OCI-LY7 (cell line): Measurements from ENCODE around the gene UBAP1L. TPM values are rescaled to one million over a fixed set of nuclear protein-coding genes. Genes with fewer than 3 reads are reported as not detected.
"Not testable (repeated sequence)": the region's sequence is repeated elsewhere in the genome, so short reads cannot be mapped to it uniquely, and the experiment has no call there.

Source experiments
- BruUV-seq: library from RNA; stranded (reverse); fragments of 400-500 nt; replicated peaks from 2 replicates; lab custom pipeline; 2021; lab: Mats Ljungman, UMichigan
- CTCF ChIA-PET: fragments of 300-600 bp; sonication (Branson Sonifier 250); formaldehyde crosslinking; loops from one replicate; lab custom pipeline; 2022; ENCODE audit warnings: antibody characterized with exemption; ENCODE audit not compliant: unreplicated experiment; lab: Charles Lee
- POLR2A ChIA-PET: fragments of 300-600 bp; sonication (Branson Sonifier 250); formaldehyde crosslinking; loops from one replicate; lab custom pipeline; 2022; ENCODE audit warnings: antibody characterized with exemption; lab: Charles Lee
- DNase-seq: peaks from one replicate; pipeline ENCODE4 v3.0.0-alpha.2; 2015; ENCODE audit warnings: low spot score
- H2AFZ ChIP-seq: fragments of 200-600 bp; sonication (generic), shearing (Covaris generic); 2 replicates; pipeline ENCODE4 v1.6.1; 2014; ENCODE audit warnings: mild to moderate bottlenecking, antibody characterized with exemption, low read length, moderate library complexity
- H3K27ac ChIP-seq: fragments of 200-600 bp; sonication (generic); 2 replicates; pipeline ENCODE4 v1.5.1; 2014; ENCODE audit warnings: mixed run types, low read depth, mild to moderate bottlenecking, moderate library complexity, low read length, inconsistent platforms; ENCODE audit not compliant: poor library complexity, severe bottlenecking
- H3K36me3 ChIP-seq: fragments of 200-600 bp; sonication (generic); 2 replicates; pipeline ENCODE4 v1.6.1; 2014; ENCODE audit warnings: mild to moderate bottlenecking, antibody characterized with exemption, low read length, moderate library complexity, mixed read lengths; ENCODE audit not compliant: insufficient read depth
- H3K4me1 ChIP-seq: fragments of 200-600 bp; sonication (generic); 2 replicates; pipeline ENCODE4 v1.5.1; 2014; ENCODE audit warnings: mild to moderate bottlenecking, low read length; ENCODE audit not compliant: insufficient read depth, poor library complexity, severe bottlenecking
- H3K4me2 ChIP-seq: fragments of 200-600 bp; sonication (generic); 2 replicates; pipeline ENCODE4 v1.6.1; 2014; ENCODE audit warnings: mild to moderate bottlenecking, low read length
- H3K4me3 ChIP-seq: fragments of 200-600 bp; sonication (generic); 2 replicates; pipeline ENCODE4 v1.5.1; 2014; ENCODE audit warnings: mild to moderate bottlenecking, low read depth, low read length; ENCODE audit not compliant: poor library complexity, severe bottlenecking
- H3K79me2 ChIP-seq: fragments of 200-600 bp; sonication (generic); 2 replicates; pipeline ENCODE4 v1.6.1; 2016; ENCODE audit warnings: low read depth, mild to moderate bottlenecking, low read length, moderate library complexity, mixed read lengths; ENCODE audit not compliant: insufficient read depth
- H3K9me2 ChIP-seq: fragments of 200-600 bp; sonication (generic); 2 replicates; pipeline ENCODE4 v1.6.1; 2016; ENCODE audit warnings: mild to moderate bottlenecking, low read length, mixed read lengths; ENCODE audit not compliant: insufficient read depth
- H3K9me3 ChIP-seq: fragments of 200-600 bp; sonication (generic); 2 replicates; pipeline ENCODE4 v1.6.1; 2014; ENCODE audit warnings: mild to moderate bottlenecking, mixed run types, low read length, mixed read lengths
- H4K20me1 ChIP-seq: fragments of 200-600 bp; sonication (generic); 2 replicates; pipeline ENCODE4 v1.6.1; 2014; ENCODE audit warnings: mild to moderate bottlenecking, antibody characterized with exemption, low read length, moderate library complexity, mixed read lengths; ENCODE audit not compliant: insufficient read depth
- CTCF ChIP-seq: fragments of 200-600 bp; sonication (generic); conservative IDR thresholded peaks from 2 replicates; pipeline ENCODE4 v1.5.1; 2014; ENCODE audit warnings: mild to moderate bottlenecking, antibody characterized with exemption, low read length, moderate library complexity, mixed read lengths
- EZH2phosphoT487 ChIP-seq: fragments of 200-600 bp; sonication (generic); IDR thresholded peaks from 2 replicates; pipeline ENCODE4 v1.6.1; 2018; ENCODE audit warnings: low read depth, borderline replicate concordance, mild to moderate bottlenecking, mixed run types, antibody characterized with exemption, low read length, moderate library complexity, mixed read lengths
- intact Hi-C: fragments of 100-400 bp; cut with micrococcal nuclease; formaldehyde crosslinking; loops from one replicate; pipeline ENCODE4 v1.10.0; 2022; ENCODE audit not compliant: unreplicated experiment
- small RNA-seq: library from RNA; depleted of rRNA; stranded (forward); fragments of <200 nt; gene quantifications from one replicate; pipeline ENCODE3, GENCODE V24; 2014
- total RNA-seq, 2 experiments: library from RNA; depleted of rRNA in 1 of 2; stranded (reverse); fragments of >200 nt in 1 of 2; shearing (Covaris generic) in 1 of 2; gene quantifications; 2 replicates each; pipeline ENCODE4 v1.2.3, GENCODE V29; 2014 to 2022

The UBAP1L gene
- total RNA-seq, 2 experiments from 2014 or later = 7.4 to 8.3 TPM

- H4K20me1 ChIP-seq = no peaks in the 10 kb centered on the region
- CTCF ChIA-PET = no interaction called here
- intact Hi-C loops = no loop called here
- no peak within 1 kb of the TSS for H3K4me3 ChIP-seq
- H3K9me2 ChIP-seq = no peaks in the 10 kb centered on the region
- POLR2A ChIA-PET = interaction anchor here (0.7 kb wide), 1 partner anchor 11 kb away, joined by 4 read pairs; no protein-coding TSS in a partner anchor
- no peaks in the 10 kb centered on the region for H3K36me3 ChIP-seq
- TF ChIP-seq CTCF = no peak
- no peak for TF ChIP-seq EZH2phosphoT487
- H3K27ac ChIP-seq = no peak within 1 kb of the TSS
- H2AFZ ChIP-seq = no peak within 1 kb of the TSS
- H3K9me3 ChIP-seq = no peaks in the 10 kb centered on the region
- BruUV-seq = no TSS peak
- H3K79me2 ChIP-seq = no peaks in the 10 kb centered on the region
- H3K4me1 ChIP-seq = peaks cover 5% of the 10 kb centered on the region
- no peak for DNase-seq
- H3K4me2 ChIP-seq = no peak within 1 kb of the TSS
Observed at GRCh38 chr15:65044724-65045481, 70.1 kb downstream of the UBAP1L start, which contains the start of gene SLC51B. SLC51B (plus strand) TSS chr15:65045387; CDS start chr15:65050005, 4,618 bp downstream.

- intact Hi-C loops, BruUV-seq, H2AFZ ChIP-seq, CTCF ChIA-PET, H4K20me1 ChIP-seq, H3K9me3 ChIP-seq, H3K9me2 ChIP-seq, H3K4me1 ChIP-seq, H3K36me3 ChIP-seq, H3K27ac ChIP-seq, DNase-seq, H3K4me2 ChIP-seq, H3K4me3 ChIP-seq, H3K79me2 ChIP-seq: not testable (repeated sequence)
- POLR2A ChIA-PET = interaction anchor here (0.7 kb wide), 2 partner anchors 10 to 982 kb away, joined by 3 to 4 read pairs; no protein-coding TSS in a partner anchor
Observed at GRCh38 chr15:65044218-65044617, 70.8 kb downstream of the UBAP1L start.

- no peak overlapping the region for H2AFZ ChIP-seq
- BruUV-seq = no TSS peak
- no peaks in the 10 kb centered on the region for H3K4me1 ChIP-seq
- H3K79me2 ChIP-seq = no peaks in the 10 kb centered on the region
- no peaks in the 10 kb centered on the region for H3K36me3 ChIP-seq
- no peak overlapping the region for H3K4me2 ChIP-seq
- CTCF ChIA-PET = no interaction called here
- TF ChIP-seq EZH2phosphoT487 (no peak), CTCF (no peak)
- intact Hi-C loops = no loop called here
- H3K4me3 ChIP-seq = no peak overlapping the region
- H3K27ac ChIP-seq = no peak overlapping the region
- no peaks in the 10 kb centered on the region for H3K9me3 ChIP-seq
- no peaks in the 10 kb centered on the region for H4K20me1 ChIP-seq
- H3K9me2 ChIP-seq = no peaks in the 10 kb centered on the region
- DNase-seq = no peak
- POLR2A ChIA-PET = no interaction called here
Observed at GRCh38 chr15:65042776-65043327, 72.1 kb downstream of the UBAP1L start.

Small RNAs within 50 kb of the gene (small RNA-seq; reads per million reads assigned to genes)
- not detected for gene AC013553.1

Other genes starting within 250 kb of the UBAP1L start
- gene ANKDD1A, start 203.3 kb downstream of the UBAP1L start, total RNA-seq (2014; rRNA removed; shearing (Covaris generic)) = 0.88 and 2.1 TPM in 2 replicates
- gene ANKDD1A, start 203.3 kb downstream of the UBAP1L start, total RNA-seq (2022) = 3.1 and 5.1 TPM in 2 replicates
- gene SPG21, start 125.3 kb downstream of the UBAP1L start, total RNA-seq (2014; rRNA removed; shearing (Covaris generic)) = 49.6 and 56.4 TPM in 2 replicates
- gene SPG21, start 125.3 kb downstream of the UBAP1L start, total RNA-seq (2022) = 83.9 and 95.4 TPM in 2 replicates
- 9.1 and 9.7 TPM in 2 replicates for gene MTFMT, start 85.6 kb downstream of the UBAP1L start, total RNA-seq (2014; rRNA removed; shearing (Covaris generic))
- gene MTFMT, start 85.6 kb downstream of the UBAP1L start, total RNA-seq (2022) = 19.0 and 19.1 TPM in 2 replicates
- not detected in 2 replicates for gene SLC51B, start 69.8 kb downstream of the UBAP1L start, total RNA-seq (2014; rRNA removed; shearing (Covaris generic))
- gene SLC51B, start 69.8 kb downstream of the UBAP1L start, total RNA-seq (2022) = not detected in 2 replicates
- gene RASL12, start 47.2 kb downstream of the UBAP1L start, total RNA-seq (2014; rRNA removed; shearing (Covaris generic)) = not detected in 2 replicates
- gene RASL12, start 47.2 kb downstream of the UBAP1L start, total RNA-seq (2022) = not detected in 2 replicates
- gene KBTBD13, start 38.5 kb downstream of the UBAP1L start, total RNA-seq (2014; rRNA removed; shearing (Covaris generic)) = not detected in 2 replicates
- not detected in 2 replicates for gene KBTBD13, start 38.5 kb downstream of the UBAP1L start, total RNA-seq (2022)
- 27.2 and 34.6 TPM in 2 replicates for gene PDCD7, start 18.6 kb upstream of the UBAP1L start, total RNA-seq (2014; rRNA removed; shearing (Covaris generic))
- 42.6 and 47.3 TPM in 2 replicates for gene PDCD7, start 18.6 kb upstream of the UBAP1L start, total RNA-seq (2022)
- gene CLPX, start 70.1 kb upstream of the UBAP1L start, total RNA-seq (2014; rRNA removed; shearing (Covaris generic)) = 26.0 and 34.0 TPM in 2 replicates
- 51.8 and 53.3 TPM in 2 replicates for gene CLPX, start 70.1 kb upstream of the UBAP1L start, total RNA-seq (2022)
- gene CILP, start 96.3 kb upstream of the UBAP1L start, total RNA-seq (2014; rRNA removed; shearing (Covaris generic)) = not detected in 2 replicates
- 0.06 TPM in 1 of 2 replicates, not detected in the other for gene CILP, start 96.3 kb upstream of the UBAP1L start, total RNA-seq (2022)
- gene PARP16, start 171.7 kb upstream of the UBAP1L start, total RNA-seq (2014; rRNA removed; shearing (Covaris generic)) = 10.8 and 21.2 TPM in 2 replicates
- 24.9 and 26.0 TPM in 2 replicates for gene PARP16, start 171.7 kb upstream of the UBAP1L start, total RNA-seq (2022)
- gene RNU5A-1, start 180.9 kb upstream of the UBAP1L start, total RNA-seq (2014; rRNA removed; shearing (Covaris generic)) = not detected in 2 replicates
- not detected in 2 replicates for gene RNU5A-1, start 180.9 kb upstream of the UBAP1L start, total RNA-seq (2022)
- not detected in 2 replicates for gene RNU5B-1, start 189.5 kb upstream of the UBAP1L start, total RNA-seq (2014; rRNA removed; shearing (Covaris generic))
- not detected in 2 replicates for gene RNU5B-1, start 189.5 kb upstream of the UBAP1L start, total RNA-seq (2022)